NT2/D1 (cell line): Measurements from ENCODE around the gene CREBL2.

Experiments used
- SUZ12 ChIP-seq: IDR thresholded peaks from 2 replicates; pipeline ENCODE4 v1.6.1; 2011; ENCODE audit not compliant: insufficient read length, insufficient read depth; ENCODE audit errors: extremely low read depth
- ZNF274 ChIP-seq: IDR thresholded peaks from 2 replicates; pipeline ENCODE4 v1.6.1; 2011; ENCODE audit warnings: mild to moderate bottlenecking, low read depth, low read length

DNA sequence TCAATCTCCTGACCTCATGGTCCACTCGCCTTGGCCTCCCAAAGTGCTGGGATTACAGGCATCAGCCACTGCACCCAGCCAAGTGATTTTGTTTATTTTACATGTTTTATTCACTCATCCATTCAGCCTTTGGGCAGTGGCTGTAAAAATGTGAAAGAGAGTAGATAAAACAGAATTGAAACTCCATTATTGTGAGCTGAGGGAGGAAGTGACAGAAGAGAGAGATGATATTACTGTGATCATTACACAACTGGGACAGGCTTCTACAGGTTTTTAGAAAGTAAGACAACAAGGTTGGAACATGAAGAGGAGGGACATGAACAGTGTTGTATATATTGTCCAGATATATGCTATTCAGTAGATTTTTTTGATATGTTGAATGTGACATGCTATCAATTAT lies 25.0 kb downstream of the CREBL2 start:
- TF ChIP-seq ZNF274, result no peak
- no peak for TF ChIP-seq SUZ12
